HepG2 (cell line): ENCODE data around the gene ANKRD44. TPM values are rescaled to one million over a fixed set of nuclear protein-coding genes. Genes with fewer than 3 reads are reported as not detected.

Experiments used
- ATAC-seq: fragments of 200-7000 bp; cut with Tn5 transposase; 3 replicates; pipeline ENCODE4 v1.9.1; 2020; ENCODE audit warnings: mild to moderate bottlenecking, moderate library complexity
- BruUV-seq: library from RNA; stranded (reverse); fragments of 400-500 nt; replicated peaks from 2 replicates; lab custom pipeline; 2021; lab: Mats Ljungman, UMichigan
- CTCF ChIA-PET: fragments of 300-600 bp; formaldehyde crosslinking; extraction: SDS; loops from one replicate; lab custom pipeline; 2021; ENCODE audit warnings: low total read pairs, inconsistent platforms, low intra/inter-chr PET ratio; lab: Yijun Ruan, JAX
- POLR2A ChIA-PET: fragments of 350-600 bp; sonication (Branson Sonifier 250); formaldehyde crosslinking; loops from one replicate; lab custom pipeline; 2020; ENCODE audit warnings: antibody characterized with exemption, inconsistent platforms; lab: Yijun Ruan, JAX
- DNase-seq: peaks from one replicate; pipeline ENCODE4 v3.0.0-alpha.2; 2015; ENCODE audit warnings: low spot score
- FAIRE-seq: peaks from 3 replicates; lab custom pipeline; 2011; peaks lifted over from hg19 to GRCh38; lab: Jason Lieb, UNC
- H2AFZ ChIP-seq: one replicate; pipeline ENCODE4 v1.6.1; 2011; ENCODE audit warnings: low read length, inconsistent platforms
- H3K27ac ChIP-seq: fragments of 300-600 bp; 3 replicates; pipeline ENCODE4 v1.8.0; 2011; ENCODE audit warnings: mixed run types, mild to moderate bottlenecking, mixed read lengths, low read length, inconsistent platforms; ENCODE audit not compliant: insufficient read depth; ENCODE audit errors: extremely low read length
- H3K27me3 ChIP-seq, 2 experiments: fragments of 200-600 bp in 1 of 2; 2 replicates in 1 of 2; 3 replicates in 1 of 2; pipeline versions ENCODE4 v1.6.0 to v1.8.0; 2011; ENCODE audit warnings: low read length in 2 of 2, mild to moderate bottlenecking in 2 of 2, moderate library complexity in 2 of 2, inconsistent platforms in 1 of 2; ENCODE audit not compliant: insufficient read depth in 2 of 2, control insufficient read depth in 1 of 2
- H3K36me3 ChIP-seq, 2 experiments: fragments of 200-600 bp in 1 of 2; replicated peaks in 1 of 2; 2 replicates in 1 of 2; 3 replicates in 1 of 2; pipeline versions ENCODE4 v1.5.1 to v1.8.0; 2011; ENCODE audit warnings: low read length in 2 of 2, inconsistent platforms in 1 of 2; ENCODE audit not compliant: insufficient read depth in 2 of 2, control insufficient read depth in 1 of 2
- H3K4me1 ChIP-seq: 2 replicates; pipeline ENCODE4 v1.5.1; 2012; ENCODE audit warnings: low read length, inconsistent platforms; ENCODE audit not compliant: insufficient read depth
- H3K4me2 ChIP-seq: 2 replicates; pipeline ENCODE4 v1.6.0; 2011; ENCODE audit warnings: low read depth, low read length, inconsistent platforms
- H3K4me3 ChIP-seq, 3 experiments: fragments of 200-600 bp in 1 of 3; sonication (generic), shearing (Covaris generic) in 1 of 3; replicated peaks in 1 of 3; 2 replicates each; pipeline ENCODE4 v1.5.1; 2011 to 2016; ENCODE audit warnings: low read length in 3 of 3, inconsistent platforms in 2 of 3, low read depth in 2 of 3, mild to moderate bottlenecking in 2 of 3, control low read depth in 1 of 3, mixed read lengths in 1 of 3; ENCODE audit not compliant: insufficient read depth in 1 of 3
- H3K79me2 ChIP-seq: one replicate; pipeline ENCODE4 v1.6.1; 2011; ENCODE audit warnings: low read length, inconsistent platforms; ENCODE audit not compliant: insufficient read depth
- H3K9ac ChIP-seq: 2 replicates; pipeline ENCODE4 v1.6.0; 2011; ENCODE audit warnings: mild to moderate bottlenecking, low read depth, low read length, inconsistent platforms; ENCODE audit not compliant: insufficient read depth
- H3K9me3 ChIP-seq: 2 replicates; pipeline ENCODE4 v1.5.1; 2012; ENCODE audit warnings: mild to moderate bottlenecking, low read length
- H4K20me1 ChIP-seq: 2 replicates; pipeline ENCODE4 v1.6.0; 2011; ENCODE audit warnings: inconsistent platforms, mild to moderate bottlenecking, low read length, moderate library complexity; ENCODE audit not compliant: insufficient read depth
- GATAD1 ChIP-seq: IDR thresholded peaks from 2 replicates; pipeline ENCODE4 v1.6.1; 2016; ENCODE audit warnings: missing genetic modification reagents, missing compliant biosample characterization
- KLF12 ChIP-seq: sonication (generic); formaldehyde crosslinking; IDR thresholded peaks from 2 replicates; pipeline ENCODE4 v1.4.0; 2020; ENCODE audit warnings: missing genetic modification reagents, borderline replicate concordance
- RBFOX2 ChIP-seq: fragments of 200-400 bp; formaldehyde crosslinking; IDR thresholded peaks from 2 replicates; pipeline ENCODE4 v1.6.1; 2017; ENCODE audit warnings: low read depth, mild to moderate bottlenecking, low read length
- SP2 ChIP-seq: sonication (generic); formaldehyde crosslinking; IDR thresholded peaks from 2 replicates; pipeline ENCODE4 v1.5.1; 2020; ENCODE audit warnings: mild to moderate bottlenecking, missing genetic modification reagents
- TRIM24 ChIP-seq: sonication (generic); formaldehyde crosslinking; IDR thresholded peaks from 2 replicates; pipeline ENCODE4 v1.8.0; 2022; ENCODE audit warnings: mild to moderate bottlenecking, missing genetic modification reagents
- WGBS: methylation state at CpG from one replicate; pipeline ENCODE4 v1.1.6; 2017; ENCODE audit warnings: low lambda C conversion rate; 5-methylcytosine and 5-hydroxymethylcytosine counted together
- in situ Hi-C: cut with HindIII; loops from 2 replicates; pipeline ENCODE4 v1.10.0; 2017; ENCODE audit warnings: low pct_unique_long_range_greater_than_20kb; ENCODE audit not compliant: extremely low pct_ligation_motif_present
- intact Hi-C: fragments of 100-400 bp; cut with micrococcal nuclease; formaldehyde crosslinking; loops from one replicate; pipeline ENCODE4 v1.10.0; 2022; ENCODE audit not compliant: unreplicated experiment
- polyA plus RNA-seq, 8 experiments: library from polyadenylated mRNA; depleted of rRNA in 3 of 8; stranded (reverse) in 7 of 8; unstranded in 1 of 8; fragments of >200 nt; fragmentation: Illumina TruSeq in 4 of 8; extraction: Trizol in 4 of 8; gene quantifications; 2 replicates each; pipeline versions ENCODE4 v1.2.1 to v1.2.3, GENCODE V29; 2011 to 2016; ENCODE audit warnings: low read depth in 4 of 8, missing spikeins in 1 of 8, mixed read lengths in 1 of 8; ENCODE audit not compliant: insufficient read depth in 1 of 8
- total RNA-seq, 5 experiments: library from RNA; depleted of rRNA; stranded (reverse); fragments of >200 nt; fragmentation: Illumina TruSeq; extraction: Trizol; gene quantifications; 2 replicates each; pipeline ENCODE4 v1.2.3, GENCODE V29; 2016; ENCODE audit warnings: low read depth in 1 of 5
- TF ChIP-seq, protein P1 (sequence below): sonication (generic); formaldehyde crosslinking; IDR thresholded peaks from one replicate; pipeline ENCODE4 v1.5.1; 2020; ENCODE audit warnings: mild to moderate bottlenecking, missing genetic modification reagents; ENCODE audit errors: not compliant biosample characterization
- TF ChIP-seq, protein P2 (sequence below): IDR thresholded peaks from 2 replicates; pipeline ENCODE4 v1.6.1; 2016; ENCODE audit warnings: low read depth, missing genetic modification reagents, missing compliant biosample characterization

The ANKRD44 gene
- total and polyA plus RNA-seq, 2 of the 13 experiments (the other 11 are each of a cell fraction or from before 2014, with no cell fraction given), result 0.04 to 0.11 TPM

DNA sequence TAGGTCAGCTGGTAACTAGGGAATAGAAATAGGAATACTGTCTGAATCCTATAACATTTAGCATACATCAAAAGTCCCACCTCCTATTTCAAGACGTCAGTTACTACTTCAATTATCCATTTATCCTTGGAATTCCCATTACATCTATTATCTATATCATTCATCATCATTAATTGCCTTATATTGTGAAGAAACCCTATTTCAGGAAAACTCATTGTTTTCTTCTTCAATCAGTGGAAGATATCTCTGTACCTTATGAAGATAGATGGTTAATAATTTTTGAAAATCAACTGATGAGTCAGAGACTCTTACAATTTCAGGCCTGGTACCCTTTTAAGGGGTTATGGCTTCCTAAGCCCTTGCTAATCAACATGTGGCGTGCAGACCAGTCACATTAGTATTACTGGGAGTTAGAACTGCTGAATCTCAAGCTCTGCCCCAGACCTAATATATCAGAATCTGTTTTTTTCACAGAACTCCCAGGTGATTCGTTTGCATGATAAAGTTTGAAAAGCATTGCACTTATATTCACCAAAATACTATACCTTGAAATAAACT, 314.7 kb downstream of the ANKRD44 start (continued):
- no peak for TF ChIP-seq GATAD1 (CRISPR knock-in tag)

DNA sequence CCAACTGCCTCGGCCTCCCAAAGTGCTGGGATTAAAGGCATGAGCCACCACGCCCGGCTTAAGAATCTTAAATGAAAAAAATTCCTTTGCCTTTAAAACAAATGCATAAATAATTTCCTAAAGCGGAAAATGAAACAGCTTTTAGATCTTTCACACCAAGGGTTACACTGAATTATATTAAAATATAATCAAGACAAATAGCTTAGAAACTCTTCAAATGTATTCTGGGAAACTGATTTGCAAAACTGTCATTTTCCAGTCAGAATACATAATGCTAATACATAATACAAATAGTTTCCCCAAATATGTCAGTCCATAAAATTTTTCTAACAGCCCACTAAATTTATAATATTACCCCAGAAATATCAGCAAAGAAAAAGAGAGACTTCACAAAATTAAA, 315.8 kb downstream of the ANKRD44 start:
- Histone ChIP-seq H3K27ac (no peak overlapping the region), H3K4me1 (no peaks in the 10 kb centered on the region), H3K9me3 (no peaks in the 10 kb centered on the region), H2AFZ (no peak overlapping the region), H3K27me3 (no peaks in the 10 kb centered on the region; a peak in 1 of 5 replicates), H3K9ac (no peak overlapping the region), H3K4me2 (no peak overlapping the region), H3K4me3 (no peak overlapping the region), H4K20me1 (no peaks in the 10 kb centered on the region), H3K79me2 (no peaks in the 10 kb centered on the region), H3K36me3 (no peaks in the 10 kb centered on the region)
- no peak for FAIRE-seq
- no TSS peak for BruUV-seq
- 39% methylated on average over 4 of the region's 4 CpGs for WGBS
- no peak for ATAC-seq
- intact Hi-C loops (no loop called here), in situ Hi-C loops (no loop called here)
- no peak for DNase-seq
- CTCF ChIA-PET, result no interaction called here
- POLR2A ChIA-PET, result no interaction called here
- TF ChIP-seq, protein P1, sequence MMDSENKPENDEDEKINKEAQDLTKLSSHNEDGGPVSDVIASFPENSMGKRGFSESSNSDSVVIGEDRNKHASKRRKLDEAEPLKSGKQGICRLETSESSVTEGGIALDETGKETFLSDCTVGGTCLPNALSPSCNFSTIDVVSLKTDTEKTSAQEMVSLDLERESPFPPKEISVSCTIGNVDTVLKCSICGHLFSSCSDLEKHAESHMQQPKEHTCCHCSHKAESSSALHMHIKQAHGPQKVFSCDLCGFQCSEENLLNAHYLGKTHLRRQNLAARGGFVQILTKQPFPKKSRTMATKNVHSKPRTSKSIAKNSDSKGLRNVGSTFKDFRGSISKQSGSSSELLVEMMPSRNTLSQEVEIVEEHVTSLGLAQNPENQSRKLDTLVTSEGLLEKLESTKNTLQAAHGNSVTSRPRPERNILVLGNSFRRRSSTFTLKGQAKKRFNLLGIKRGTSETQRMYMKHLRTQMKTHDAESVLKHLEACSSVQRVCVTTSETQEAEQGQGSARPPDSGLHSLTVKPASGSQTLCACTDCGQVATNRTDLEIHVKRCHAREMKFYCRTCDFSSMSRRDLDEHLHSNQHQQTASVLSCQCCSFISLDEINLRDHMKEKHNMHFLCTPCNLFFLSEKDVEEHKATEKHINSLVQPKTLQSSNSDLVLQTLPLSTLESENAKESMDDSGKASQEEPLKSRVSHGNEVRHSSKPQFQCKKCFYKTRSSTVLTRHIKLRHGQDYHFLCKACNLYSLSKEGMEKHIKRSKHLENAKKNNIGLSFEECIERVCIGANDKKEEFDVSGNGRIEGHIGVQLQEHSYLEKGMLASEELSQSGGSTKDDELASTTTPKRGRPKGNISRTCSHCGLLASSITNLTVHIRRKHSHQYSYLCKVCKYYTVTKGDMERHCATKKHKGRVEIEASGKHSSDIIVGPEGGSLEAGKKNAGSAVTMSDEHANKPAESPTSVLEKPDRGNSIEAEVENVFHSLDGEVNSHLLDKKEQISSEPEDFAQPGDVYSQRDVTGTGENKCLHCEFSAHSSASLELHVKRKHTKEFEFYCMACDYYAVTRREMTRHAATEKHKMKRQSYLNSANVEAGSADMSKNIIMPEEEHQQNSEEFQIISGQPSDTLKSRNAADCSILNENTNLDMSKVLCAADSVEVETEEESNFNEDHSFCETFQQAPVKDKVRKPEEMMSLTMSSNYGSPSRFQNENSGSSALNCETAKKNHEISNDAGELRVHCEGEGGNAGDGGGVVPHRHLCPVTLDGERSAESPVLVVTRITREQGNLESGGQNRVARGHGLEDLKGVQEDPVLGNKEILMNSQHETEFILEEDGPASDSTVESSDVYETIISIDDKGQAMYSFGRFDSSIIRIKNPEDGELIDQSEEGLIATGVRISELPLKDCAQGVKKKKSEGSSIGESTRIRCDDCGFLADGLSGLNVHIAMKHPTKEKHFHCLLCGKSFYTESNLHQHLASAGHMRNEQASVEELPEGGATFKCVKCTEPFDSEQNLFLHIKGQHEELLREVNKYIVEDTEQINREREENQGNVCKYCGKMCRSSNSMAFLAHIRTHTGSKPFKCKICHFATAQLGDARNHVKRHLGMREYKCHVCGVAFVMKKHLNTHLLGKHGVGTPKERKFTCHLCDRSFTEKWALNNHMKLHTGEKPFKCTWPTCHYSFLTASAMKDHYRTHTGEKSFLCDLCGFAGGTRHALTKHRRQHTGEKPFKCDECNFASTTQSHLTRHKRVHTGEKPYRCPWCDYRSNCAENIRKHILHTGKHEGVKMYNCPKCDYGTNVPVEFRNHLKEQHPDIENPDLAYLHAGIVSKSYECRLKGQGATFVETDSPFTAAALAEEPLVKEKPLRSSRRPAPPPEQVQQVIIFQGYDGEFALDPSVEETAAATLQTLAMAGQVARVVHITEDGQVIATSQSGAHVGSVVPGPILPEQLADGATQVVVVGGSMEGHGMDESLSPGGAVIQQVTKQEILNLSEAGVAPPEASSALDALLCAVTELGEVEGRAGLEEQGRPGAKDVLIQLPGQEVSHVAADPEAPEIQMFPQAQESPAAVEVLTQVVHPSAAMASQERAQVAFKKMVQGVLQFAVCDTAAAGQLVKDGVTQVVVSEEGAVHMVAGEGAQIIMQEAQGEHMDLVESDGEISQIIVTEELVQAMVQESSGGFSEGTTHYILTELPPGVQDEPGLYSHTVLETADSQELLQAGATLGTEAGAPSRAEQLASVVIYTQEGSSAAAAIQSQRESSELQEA (CRISPR knock-in tag), result no peak
- TF ChIP-seq SP2 (CRISPR knock-in tag), result no peak
- no peak for TF ChIP-seq RBFOX2
- TF ChIP-seq, protein P2, sequence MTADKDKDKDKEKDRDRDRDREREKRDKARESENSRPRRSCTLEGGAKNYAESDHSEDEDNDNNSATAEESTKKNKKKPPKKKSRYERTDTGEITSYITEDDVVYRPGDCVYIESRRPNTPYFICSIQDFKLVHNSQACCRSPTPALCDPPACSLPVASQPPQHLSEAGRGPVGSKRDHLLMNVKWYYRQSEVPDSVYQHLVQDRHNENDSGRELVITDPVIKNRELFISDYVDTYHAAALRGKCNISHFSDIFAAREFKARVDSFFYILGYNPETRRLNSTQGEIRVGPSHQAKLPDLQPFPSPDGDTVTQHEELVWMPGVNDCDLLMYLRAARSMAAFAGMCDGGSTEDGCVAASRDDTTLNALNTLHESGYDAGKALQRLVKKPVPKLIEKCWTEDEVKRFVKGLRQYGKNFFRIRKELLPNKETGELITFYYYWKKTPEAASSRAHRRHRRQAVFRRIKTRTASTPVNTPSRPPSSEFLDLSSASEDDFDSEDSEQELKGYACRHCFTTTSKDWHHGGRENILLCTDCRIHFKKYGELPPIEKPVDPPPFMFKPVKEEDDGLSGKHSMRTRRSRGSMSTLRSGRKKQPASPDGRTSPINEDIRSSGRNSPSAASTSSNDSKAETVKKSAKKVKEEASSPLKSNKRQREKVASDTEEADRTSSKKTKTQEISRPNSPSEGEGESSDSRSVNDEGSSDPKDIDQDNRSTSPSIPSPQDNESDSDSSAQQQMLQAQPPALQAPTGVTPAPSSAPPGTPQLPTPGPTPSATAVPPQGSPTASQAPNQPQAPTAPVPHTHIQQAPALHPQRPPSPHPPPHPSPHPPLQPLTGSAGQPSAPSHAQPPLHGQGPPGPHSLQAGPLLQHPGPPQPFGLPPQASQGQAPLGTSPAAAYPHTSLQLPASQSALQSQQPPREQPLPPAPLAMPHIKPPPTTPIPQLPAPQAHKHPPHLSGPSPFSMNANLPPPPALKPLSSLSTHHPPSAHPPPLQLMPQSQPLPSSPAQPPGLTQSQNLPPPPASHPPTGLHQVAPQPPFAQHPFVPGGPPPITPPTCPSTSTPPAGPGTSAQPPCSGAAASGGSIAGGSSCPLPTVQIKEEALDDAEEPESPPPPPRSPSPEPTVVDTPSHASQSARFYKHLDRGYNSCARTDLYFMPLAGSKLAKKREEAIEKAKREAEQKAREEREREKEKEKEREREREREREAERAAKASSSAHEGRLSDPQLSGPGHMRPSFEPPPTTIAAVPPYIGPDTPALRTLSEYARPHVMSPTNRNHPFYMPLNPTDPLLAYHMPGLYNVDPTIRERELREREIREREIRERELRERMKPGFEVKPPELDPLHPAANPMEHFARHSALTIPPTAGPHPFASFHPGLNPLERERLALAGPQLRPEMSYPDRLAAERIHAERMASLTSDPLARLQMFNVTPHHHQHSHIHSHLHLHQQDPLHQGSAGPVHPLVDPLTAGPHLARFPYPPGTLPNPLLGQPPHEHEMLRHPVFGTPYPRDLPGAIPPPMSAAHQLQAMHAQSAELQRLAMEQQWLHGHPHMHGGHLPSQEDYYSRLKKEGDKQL (CRISPR knock-in tag), result no peak
- TF ChIP-seq KLF12 (CRISPR knock-in tag), result no peak
- TF ChIP-seq TRIM24, result no peak
